ENCODE results near the gene ABR. TPM values are rescaled to one million over a fixed set of nuclear protein-coding genes. Genes with fewer than 3 reads are reported as not detected.
"Not testable (repeated sequence)": the region's sequence is repeated elsewhere in the genome, so short reads cannot be mapped to it uniquely, and the experiment has no call there.

ABR gene
- total RNA-seq, 1 experiment from 2014 or later, result 35.4 TPM

GRCh38 chr17:1202291-1202690, 22.5 kb upstream of the ABR start:
- Histone ChIP-seq H3K4me3 (ENCODE audit: low read length) (no peak overlapping the region), H3K27ac (ENCODE audit: low read length) (no peak overlapping the region), H3F3A (ENCODE audit: low read length, unreplicated experiment) (no peaks in the 10 kb centered on the region), H3K4me1 (ENCODE audit: insufficient read depth, low read length) (peaks cover 5% of the 10 kb centered on the region; the same call in 1 of the 2 replicates), H3K9me3 (ENCODE audit: low read length) (no peaks in the 10 kb centered on the region), H3K4me2 (ENCODE audit: low read length) (no peak overlapping the region), H3K79me2 (ENCODE audit: low read length) (no peaks in the 10 kb centered on the region), H3K9ac (ENCODE audit: low read length) (no peak overlapping the region), H3K27me3 (ENCODE audit: low read length) (no peaks in the 10 kb centered on the region), H3K36me3 (ENCODE audit: low read depth, low read length) (no peaks in the 10 kb centered on the region), H4K20me1 (ENCODE audit: low read length) (no peaks in the 10 kb centered on the region), H3K9me2 (replicated peaks; ENCODE audit: low read length) (no peaks in the 10 kb centered on the region), H2AFZ (ENCODE audit: low read length) (no peak overlapping the region)
- TF ChIP-seq, protein P1, sequence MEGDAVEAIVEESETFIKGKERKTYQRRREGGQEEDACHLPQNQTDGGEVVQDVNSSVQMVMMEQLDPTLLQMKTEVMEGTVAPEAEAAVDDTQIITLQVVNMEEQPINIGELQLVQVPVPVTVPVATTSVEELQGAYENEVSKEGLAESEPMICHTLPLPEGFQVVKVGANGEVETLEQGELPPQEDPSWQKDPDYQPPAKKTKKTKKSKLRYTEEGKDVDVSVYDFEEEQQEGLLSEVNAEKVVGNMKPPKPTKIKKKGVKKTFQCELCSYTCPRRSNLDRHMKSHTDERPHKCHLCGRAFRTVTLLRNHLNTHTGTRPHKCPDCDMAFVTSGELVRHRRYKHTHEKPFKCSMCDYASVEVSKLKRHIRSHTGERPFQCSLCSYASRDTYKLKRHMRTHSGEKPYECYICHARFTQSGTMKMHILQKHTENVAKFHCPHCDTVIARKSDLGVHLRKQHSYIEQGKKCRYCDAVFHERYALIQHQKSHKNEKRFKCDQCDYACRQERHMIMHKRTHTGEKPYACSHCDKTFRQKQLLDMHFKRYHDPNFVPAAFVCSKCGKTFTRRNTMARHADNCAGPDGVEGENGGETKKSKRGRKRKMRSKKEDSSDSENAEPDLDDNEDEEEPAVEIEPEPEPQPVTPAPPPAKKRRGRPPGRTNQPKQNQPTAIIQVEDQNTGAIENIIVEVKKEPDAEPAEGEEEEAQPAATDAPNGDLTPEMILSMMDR (conservative IDR thresholded peaks at IDR 0.05; ENCODE audit: low read depth, low read length), result no peak
- TF ChIP-seq EZH2phosphoT487 (IDR thresholded peaks at IDR 0.05; ENCODE audit: borderline replicate concordance, low read length) (no peak), EZH2 (IDR thresholded peaks at IDR 0.05; ENCODE audit: low read length, unreplicated experiment) (no peak)
- DNase-seq (no peak), ATAC-seq (no peak)
- BruUV-seq (replicated peaks), result no TSS peak
- CTCF ChIA-PET, result no interaction called here
- POLR2A ChIA-PET (ENCODE audit: unreplicated experiment), result no interaction called here
- intact Hi-C loops (cut with micrococcal nuclease), result no loop called here

GRCh38 chr17:1201132-1201702, 21.4 kb upstream of the ABR start:
- intact Hi-C loops (cut with micrococcal nuclease), result no loop called here
- CTCF ChIA-PET, result no interaction called here

GRCh38 chr17:1199271-1199743, 19.5 kb upstream of the ABR start:
- H3K9ac ChIP-seq (ENCODE audit: low read length); BruUV-seq (replicated peaks); ATAC-seq; H2AFZ ChIP-seq (ENCODE audit: low read length); H3K9me2 ChIP-seq (replicated peaks; ENCODE audit: low read length); POLR2A ChIA-PET (ENCODE audit: unreplicated experiment); H3K9me3 ChIP-seq (ENCODE audit: low read length); H3K4me1 ChIP-seq (ENCODE audit: insufficient read depth, low read length); H3K4me3 ChIP-seq (ENCODE audit: low read length); H3K79me2 ChIP-seq (ENCODE audit: low read length); CTCF ChIA-PET; H4K20me1 ChIP-seq (ENCODE audit: low read length); H3K27me3 ChIP-seq (ENCODE audit: low read length); H3K4me2 ChIP-seq (ENCODE audit: low read length); intact Hi-C loops (cut with micrococcal nuclease); H3F3A ChIP-seq (ENCODE audit: low read length, unreplicated experiment); DNase-seq; H3K27ac ChIP-seq (ENCODE audit: low read length); H3K36me3 ChIP-seq (ENCODE audit: low read depth, low read length): not testable (repeated sequence)

More at GRCh38 chr17:1201132-1201702, 21.4 kb upstream of the ABR start:
- POLR2A ChIA-PET (ENCODE audit: unreplicated experiment), result no interaction called here
- no peaks in the 10 kb centered on the region for H3K9me2 ChIP-seq (replicated peaks; ENCODE audit: low read length)
- H3K9ac ChIP-seq (ENCODE audit: low read length), result no peak overlapping the region
- H3K27me3 ChIP-seq (ENCODE audit: low read length), result no peaks in the 10 kb centered on the region
- no peak overlapping the region for H2AFZ ChIP-seq (ENCODE audit: low read length)
- no peak overlapping the region for H3K4me3 ChIP-seq (ENCODE audit: low read length)
- H3K27ac ChIP-seq (ENCODE audit: low read length), result no peak overlapping the region
- no peaks in the 10 kb centered on the region for H3K9me3 ChIP-seq (ENCODE audit: low read length)
- H3K79me2 ChIP-seq (ENCODE audit: low read length), result no peaks in the 10 kb centered on the region
- H3K4me2 ChIP-seq (ENCODE audit: low read length), result no peak overlapping the region
- TF ChIP-seq EZH2phosphoT487 (IDR thresholded peaks at IDR 0.05; ENCODE audit: borderline replicate concordance, low read length), result no peak
- TF ChIP-seq EZH2 (IDR thresholded peaks at IDR 0.05; ENCODE audit: low read length, unreplicated experiment), result no peak
- no peaks in the 10 kb centered on the region for H4K20me1 ChIP-seq (ENCODE audit: low read length)
- no peak for DNase-seq
- H3F3A ChIP-seq (ENCODE audit: low read length, unreplicated experiment), result no peaks in the 10 kb centered on the region
- BruUV-seq (replicated peaks), result no TSS peak
- H3K36me3 ChIP-seq (ENCODE audit: low read depth, low read length), result no peaks in the 10 kb centered on the region
- peaks cover 5% of the 10 kb centered on the region; the same call in 1 of the 2 replicates for H3K4me1 ChIP-seq (ENCODE audit: insufficient read depth, low read length)
- ATAC-seq, result no peak
